Tibial artery (tissue), 4 donors: ENCODE results near the gene SRM.
"Not testable (repeated sequence)": the region's sequence is repeated elsewhere in the genome, so short reads cannot be mapped to it uniquely, and the experiment has no call there.

Experiments used
- DNase-seq, 2 donors: peaks; one replicate each; pipeline ENCODE4 v3.0.0-alpha.2; 2019
- H3K27ac ChIP-seq, 2 donors: fragments of 200-600 bp; sonication (generic) in 1 of 2; 1 replicate in 1 of 2; 2 replicates in 1 of 2; pipeline ENCODE4 v1.5.1; 2018 to 2019; ENCODE audit warnings: mild to moderate bottlenecking in 1 of 2
- H3K27me3 ChIP-seq, 2 donors: fragments of 200-600 bp; sonication (generic) in 1 of 2; one replicate each; pipeline versions ENCODE4 v1.5.1 to v1.6.0; 2016 to 2019
- H3K36me3 ChIP-seq, 3 donors: fragments of 200-600 bp; sonication (generic) in 2 of 3; one replicate each; pipeline ENCODE4 v1.5.1; 2016 to 2019; ENCODE audit warnings: mild to moderate bottlenecking in 2 of 3
- H3K4me1 ChIP-seq, 4 donors: fragments of 200-600 bp; sonication (generic) in 2 of 4; 1 replicate in 3 of 4; 2 replicates in 1 of 4; pipeline ENCODE4 v1.5.1; 2016 to 2019
- H3K4me3 ChIP-seq, 2 donors: fragments of 200-600 bp; sonication (generic) in 1 of 2; 1 replicate in 1 of 2; 2 replicates in 1 of 2; pipeline ENCODE4 v1.5.1; 2018 to 2019; ENCODE audit warnings: mild to moderate bottlenecking in 2 of 2
- H3K9me3 ChIP-seq, 3 donors: fragments of 200-600 bp; sonication (generic) in 1 of 3; one replicate each; pipeline ENCODE4 v1.5.1; 2016 to 2019
- CTCF ChIP-seq, 2 experiments: fragments of 200-600 bp in 1 of 2; fragments of 450-650 bp in 1 of 2; IDR thresholded peaks; one replicate each; pipeline ENCODE4 v1.5.1; 2017 to 2019; ENCODE audit warnings: antibody characterized with exemption in 2 of 2, mild to moderate bottlenecking in 1 of 2, moderate library complexity in 1 of 2
- intact Hi-C: fragments of 100-400 bp; cut with DNase I; formaldehyde crosslinking; loops from one replicate; pipeline ENCODE4 v1.15.0; 2023; ENCODE audit warnings: low total_unique reads

SRM gene

GRCh38 chr1:11051781-11052511, 7.9 kb downstream of the SRM start:
- no peak for TF ChIP-seq CTCF (IDR thresholded peaks at IDR 0.05)
- H3K4me1 ChIP-seq, result peaks cover 0 to 10% (median 0%) of the 10 kb centered on the region in 4 donors
- H3K27ac ChIP-seq, result no peak overlapping the region
- DNase-seq, result no peak
- H3K9me3 ChIP-seq, result no peaks in the 10 kb centered on the region
- H3K4me3 ChIP-seq, result no peak overlapping the region
- H3K27me3 ChIP-seq, result no peaks in the 10 kb centered on the region
- intact Hi-C loops, result no loop called here
- peaks cover 14 to 32% (median 21%) of the 10 kb centered on the region in 3 donors for H3K36me3 ChIP-seq

GRCh38 chr1:11051121-11051520, 8.7 kb downstream of the SRM start:
- H3K36me3 ChIP-seq, result peaks cover 7 to 23% (median 13%) of the 10 kb centered on the region in 3 donors
- H3K4me1 ChIP-seq, H3K27me3 ChIP-seq, H3K4me3 ChIP-seq, H3K9me3 ChIP-seq, H3K27ac ChIP-seq, intact Hi-C loops, DNase-seq: not testable (repeated sequence)

DNA sequence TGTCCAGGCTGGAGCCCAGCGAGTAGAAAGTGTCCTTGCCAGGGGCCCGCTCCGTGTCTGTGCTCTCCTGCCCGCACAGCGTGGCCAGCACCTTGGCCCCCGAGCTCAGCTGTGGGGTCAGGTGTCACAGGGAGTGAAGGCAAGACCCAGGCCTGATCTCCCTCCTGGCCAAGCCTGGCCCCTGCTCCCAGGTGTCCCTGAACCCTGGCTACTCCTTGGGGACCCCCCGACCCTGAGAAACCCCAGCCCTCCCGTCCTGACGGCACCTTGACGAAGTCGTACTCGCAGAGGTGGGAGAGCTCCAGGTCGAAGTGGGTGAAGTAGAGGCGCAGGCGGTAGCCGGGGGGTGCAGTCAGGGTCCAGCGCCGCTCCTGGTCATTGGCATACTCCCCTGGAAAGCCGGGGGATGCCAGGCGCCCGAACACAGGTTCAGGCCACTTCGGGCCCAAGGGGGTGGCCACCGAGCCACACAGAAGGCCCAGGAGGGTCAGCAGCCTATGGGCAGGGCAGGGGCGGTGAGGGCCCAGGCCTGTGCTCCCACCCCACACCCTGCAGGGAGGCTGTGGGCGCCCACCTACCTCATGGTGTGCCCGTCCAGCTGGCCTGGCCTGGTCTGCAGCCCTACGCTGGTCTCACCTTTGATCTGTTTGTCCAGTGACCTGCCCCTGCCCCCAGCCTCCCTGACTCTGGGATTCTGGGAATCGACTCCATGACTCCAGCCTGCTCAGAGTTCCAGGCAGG, 13.0 kb downstream of the SRM start, which contains the start of gene MASP2:
Gene MASP2, minus strand, starts transcription at position 615 of the 741 bp plus-strand sequence. Its CDS starts 32 bp downstream, at position 583.
- Histone ChIP-seq H3K4me3 (no peak within 1 kb of the TSS), H3K9me3 (no peaks in the 10 kb centered on the region), H3K27me3 (peaks cover 0 to 21% of the 10 kb centered on the region in 2 donors), H3K36me3 (no peaks in the 10 kb centered on the region), H3K27ac (no peak within 1 kb of the TSS), H3K4me1 (no peaks in the 10 kb centered on the region)
- no peak for DNase-seq
- intact Hi-C loops, result no loop called here
- TF ChIP-seq CTCF (IDR thresholded peaks at IDR 0.05), result no peak

GRCh38 chr1:11046270-11046566, 13.6 kb downstream of the SRM start:
- Histone ChIP-seq H3K36me3 (no peaks in the 10 kb centered on the region), H3K27ac (no peak overlapping the region), H3K27me3 (peaks cover 0 to 21% of the 10 kb centered on the region in 2 donors), H3K4me3 (no peak overlapping the region), H3K9me3 (no peaks in the 10 kb centered on the region), H3K4me1 (no peaks in the 10 kb centered on the region)
- DNase-seq, result no peak
- intact Hi-C loops, result no loop called here
- no peak for TF ChIP-seq CTCF (IDR thresholded peaks at IDR 0.05)

DNA sequence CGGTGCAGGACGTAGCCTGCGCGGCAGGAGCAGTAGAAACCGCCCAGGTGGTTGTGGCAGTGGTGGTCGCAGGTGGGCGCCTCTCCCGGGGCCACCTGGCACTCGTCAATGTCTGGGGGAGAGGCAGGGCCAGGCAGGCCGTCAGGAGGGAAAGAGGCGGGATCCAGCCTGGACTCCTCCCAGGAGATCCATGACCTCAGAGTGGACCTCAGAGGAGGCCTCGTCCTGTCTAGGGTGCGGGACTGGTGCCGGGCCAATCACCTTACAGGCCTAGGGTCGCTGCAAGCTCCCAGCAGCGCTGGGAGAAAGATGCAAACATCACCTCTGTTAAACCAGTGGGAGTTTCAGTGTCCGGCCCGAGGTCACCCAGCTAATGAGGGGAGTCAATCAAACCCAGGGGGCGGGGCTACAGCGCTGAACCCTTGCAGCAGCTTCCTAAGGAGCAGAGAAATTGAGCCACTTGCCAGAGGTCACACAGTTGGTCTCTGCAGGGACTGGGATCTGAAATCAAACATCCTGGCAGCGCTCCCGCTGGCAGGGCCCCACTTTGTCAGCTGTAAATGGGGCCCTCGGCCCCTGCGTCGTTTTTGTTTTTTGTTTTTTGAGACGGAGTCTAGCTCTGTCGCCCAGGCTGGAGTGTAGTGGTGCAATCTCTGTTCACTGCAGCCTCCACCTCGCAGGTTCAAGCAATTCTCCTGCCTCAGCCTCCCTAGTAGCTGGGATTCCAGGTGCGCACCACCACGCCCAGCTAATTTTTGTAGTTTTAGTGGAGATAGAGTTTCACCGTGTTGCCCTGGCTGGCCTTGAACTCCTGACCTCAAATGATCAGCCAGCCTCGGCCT, 14.2 kb downstream of the SRM start:
- Histone ChIP-seq H3K27ac (no peak overlapping the region), H3K36me3 (no peaks in the 10 kb centered on the region), H3K9me3 (no peaks in the 10 kb centered on the region), H3K27me3 (peaks cover 0 to 21% of the 10 kb centered on the region in 2 donors), H3K4me3 (no peak overlapping the region), H3K4me1 (no peaks in the 10 kb centered on the region)
- TF ChIP-seq CTCF (IDR thresholded peaks at IDR 0.05), result no peak
- intact Hi-C loops, result no loop called here
- no peak for DNase-seq
